Ovary (tissue), 9 donors: ENCODE results near the gene GDF10. TPM values are rescaled to one million over a fixed set of nuclear protein-coding genes. Genes with fewer than 3 reads are reported as not detected.

Experiments used
- DNase-seq, 5 donors: peaks; one replicate each; pipeline ENCODE4 v3.0.0-alpha.2; 2019 to 2020
- H3K27ac ChIP-seq, 2 donors: fragments of 200-600 bp; one replicate each; pipeline versions ENCODE4 v1.5.1 to v1.8.0; 2019 to 2022
- H3K27me3 ChIP-seq: fragments of 200-600 bp; one replicate; pipeline ENCODE4 v1.8.0; 2022
- H3K36me3 ChIP-seq: fragments of 200-600 bp; sonication (generic); one replicate; pipeline ENCODE4 v1.5.1; 2019
- H3K4me1 ChIP-seq: one replicate; pipeline ENCODE4 v1.8.1; 2013; ENCODE audit warnings: mild to moderate bottlenecking, moderate library complexity; ENCODE audit not compliant: insufficient read depth
- H3K4me3 ChIP-seq: fragments of 200-600 bp; sonication (generic); one replicate; pipeline ENCODE4 v1.5.1; 2017
- H3K9me3 ChIP-seq, 2 donors: fragments of 200-600 bp in 1 of 2; sonication (generic) in 1 of 2; one replicate each; pipeline versions ENCODE4 v1.5.1 to v1.8.1; 2013 to 2019; ENCODE audit warnings: mild to moderate bottlenecking in 1 of 2, moderate library complexity in 1 of 2
- CTCF ChIP-seq, 3 donors: fragments of 450-650 bp in 2 of 3; fragments of 200-600 bp in 1 of 3; IDR thresholded peaks; one replicate each; pipeline versions ENCODE4 v1.5.1 to v1.8.0; 2016 to 2022; ENCODE audit warnings: antibody characterized with exemption in 3 of 3, mild to moderate bottlenecking in 1 of 3
- EP300 ChIP-seq: sonication (generic); formaldehyde crosslinking; IDR thresholded peaks from one replicate; pipeline ENCODE4 v1.6.1; 2017; ENCODE audit warnings: antibody characterized with exemption
- POLR2A ChIP-seq: fragments of 450-650 bp; IDR thresholded peaks from one replicate; pipeline ENCODE4 v1.6.1; 2017; ENCODE audit warnings: antibody characterized with exemption, mild to moderate bottlenecking, moderate library complexity
- whole genome bisulfite sequencing, 3 donors: extraction: QIAGEN DNeasy Blood & Tissue Kit in 1 of 3; methylation state at CpG; one replicate each; pipeline versions ENCODE4 v1.1.5 to v1.1.7; 2013 to 2017; 5-methylcytosine and 5-hydroxymethylcytosine counted together
- intact Hi-C, 4 donors: fragments of 100-400 bp; cut with DNase I; formaldehyde crosslinking; loops; one replicate each; pipeline versions ENCODE4 v1.11.0 to v1.15.1; 2022 to 2023
- polyA plus RNA-seq, 2 donors: library from polyadenylated mRNA; stranded (reverse); fragments of 200-250 nt in 1 of 2; fragments of 350-450 nt in 1 of 2; fragmentation: Illumina TruSeq in 1 of 2; extraction: RNeasy Lipid Tissue Mini Kit (QIAGEN cat#74804) in 1 of 2; gene quantifications; one replicate each; pipeline ENCODE4 v1.2.3, GENCODE V29; 2013 to 2014
- total RNA-seq, 7 donors: library from RNA; depleted of rRNA in 2 of 7; stranded (reverse); fragments of >200 nt in 2 of 7; fragmentation: NEBNext Ultra II Directional in 3 of 7; extraction: Animal tissue kit (Norgen Biotek cat#: 25700) in 3 of 7; gene quantifications; one replicate each; pipeline versions ENCODE4 v1.1.0 to v1.2.4, GENCODE V29; 2016 to 2023
- donor health status: DM: no; HTN: no; CAD: no; lungs with moderate emphysema.
- donor health status: DM: no; HTN: no; CAD: no.
- donor health status: Bipolar disorder and iron deficiency.
- donor health status: DM: yes; HTN: yes; CAD: no.
- donor health status: DM: no; HTN: no; CAD: no.
- donor health status: DM: yes; HTN: yes; CAD: no.

The GDF10 gene
- total and polyA plus RNA-seq, 9 donors: 0.12 to 1.2 (median 0.53) TPM; not detected in 3

GRCh38 chr10:47283848-47284247 lies 16.1 kb upstream of the GDF10 start:
- no peaks in the 10 kb centered on the region for H3K4me1 ChIP-seq
- no peak overlapping the region for H3K4me3 ChIP-seq
- no peaks in the 10 kb centered on the region for H3K36me3 ChIP-seq
- H3K9me3 ChIP-seq: no peaks in the 10 kb centered on the region
- no peak overlapping the region for H3K27ac ChIP-seq
- TF ChIP-seq CTCF (IDR thresholded peaks at IDR 0.05): no peak
- no peak for TF ChIP-seq EP300
- TF ChIP-seq POLR2A: no peak
- H3K27me3 ChIP-seq: no peaks in the 10 kb centered on the region
- intact Hi-C loops: no loop called here
- DNase-seq: no peak

GRCh38 chr10:47285381-47286115 lies 14.4 kb upstream of the GDF10 start:
- Histone ChIP-seq H3K27ac (no peak overlapping the region), H3K9me3 (no peaks in the 10 kb centered on the region), H3K27me3 (no peaks in the 10 kb centered on the region), H3K4me3 (no peak overlapping the region), H3K36me3 (no peaks in the 10 kb centered on the region), H3K4me1 (no peaks in the 10 kb centered on the region)
- DNase-seq: no peak
- intact Hi-C loops: no loop called here
- WGBS, 3 donors: 60 to 70% (median 63%) methylated on average over 8 of the region's 8 CpGs
- TF ChIP-seq EP300: no peak
- no peak for TF ChIP-seq POLR2A
- TF ChIP-seq CTCF (IDR thresholded peaks at IDR 0.05): no peak

GRCh38 chr10:47286116-47286505 lies 13.9 kb upstream of the GDF10 start:
- no peak for TF ChIP-seq CTCF (IDR thresholded peaks at IDR 0.05)
- no peak for TF ChIP-seq EP300
- no peak for TF ChIP-seq POLR2A
- intact Hi-C loops: no loop called here
- Histone ChIP-seq H3K9me3 (no peaks in the 10 kb centered on the region), H3K4me3 (no peak overlapping the region), H3K27ac (no peak overlapping the region), H3K27me3 (no peaks in the 10 kb centered on the region), H3K36me3 (no peaks in the 10 kb centered on the region), H3K4me1 (no peaks in the 10 kb centered on the region)
- 71 to 78% (median 75%) methylated on average over 4 of the region's 4 CpGs for WGBS, 3 donors
- no peak for DNase-seq

GRCh38 chr10:47286591-47287315 lies 13.2 kb upstream of the GDF10 start:
- Histone ChIP-seq H3K9me3 (no peaks in the 10 kb centered on the region), H3K4me3 (no peak overlapping the region), H3K36me3 (no peaks in the 10 kb centered on the region), H3K27me3 (no peaks in the 10 kb centered on the region), H3K4me1 (no peaks in the 10 kb centered on the region), H3K27ac (no peak overlapping the region)
- TF ChIP-seq CTCF (IDR thresholded peaks at IDR 0.05) (no peak), POLR2A (no peak), EP300 (no peak)
- 87 to 91% (median 87%) methylated on average over 4 of the region's 4 CpGs for WGBS, 3 donors
- intact Hi-C loops: no loop called here
- no peak for DNase-seq
